DMS153 (cell line): ENCODE data around the gene BDKRB2.

Experiments used
- DNase-seq: peaks from one replicate; lab custom pipeline; 2025; lab: John Stamatoyannopoulos, UW

BDKRB2 gene

DNA sequence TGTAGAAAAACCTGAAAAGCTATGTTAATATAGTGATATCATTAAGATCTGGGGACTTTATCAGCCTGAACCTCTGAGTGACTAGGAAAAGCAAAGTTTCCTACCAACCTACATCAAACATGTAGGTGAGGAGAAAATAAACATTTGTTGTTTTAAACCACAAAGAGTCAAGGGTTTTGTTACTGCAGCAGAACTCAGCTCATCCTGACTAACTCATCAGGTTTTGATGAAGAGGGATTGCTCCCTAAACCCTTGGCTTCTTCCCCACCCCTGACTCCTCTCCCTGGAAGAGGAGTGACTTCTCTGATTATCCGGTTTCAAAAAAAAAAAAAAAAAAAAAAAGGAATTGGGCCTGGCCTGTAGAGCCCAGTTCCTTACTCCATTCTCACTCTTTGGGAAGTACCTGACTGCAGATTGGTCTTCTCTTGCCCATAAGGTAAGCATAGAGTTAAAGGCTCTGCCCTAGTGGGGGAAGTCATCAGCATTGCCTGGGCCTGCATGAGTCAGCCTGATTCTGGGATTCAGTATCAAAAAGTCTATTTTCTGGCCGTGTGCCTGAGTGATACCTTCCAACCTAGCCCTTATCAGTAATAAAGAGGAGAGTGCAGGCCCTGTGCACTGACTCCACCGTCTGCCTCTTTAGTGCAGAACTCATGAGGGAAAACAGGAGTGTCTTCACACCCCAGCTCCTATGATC, 68.3 kb downstream of the BDKRB2 start:
- DNase-seq = no peak

DNA sequence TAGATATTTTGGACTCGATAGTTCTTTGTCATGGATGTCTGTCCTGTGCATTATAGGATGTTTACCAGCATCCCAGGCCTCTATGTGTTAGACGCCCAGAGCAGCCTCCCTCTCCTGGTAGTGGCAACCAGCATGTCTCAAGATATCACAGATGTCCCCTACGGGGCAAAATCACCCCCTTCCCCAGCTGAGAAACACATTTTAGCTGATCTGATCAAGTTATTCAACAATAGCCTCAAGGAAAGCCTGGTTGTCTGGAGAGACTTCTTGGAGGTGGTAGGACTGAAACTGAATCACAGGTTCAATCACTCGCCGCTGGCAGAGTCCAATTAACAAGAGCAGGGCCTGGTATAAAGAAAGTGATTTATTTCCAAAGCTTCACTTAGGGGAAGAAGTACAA, 69.0 kb downstream of the BDKRB2 start:
- DNase-seq = no peak

- no peak for DNase-seq
Measured at GRCh38 chr14:96274122-96274521, 69.5 kb downstream of the BDKRB2 start.

DNA sequence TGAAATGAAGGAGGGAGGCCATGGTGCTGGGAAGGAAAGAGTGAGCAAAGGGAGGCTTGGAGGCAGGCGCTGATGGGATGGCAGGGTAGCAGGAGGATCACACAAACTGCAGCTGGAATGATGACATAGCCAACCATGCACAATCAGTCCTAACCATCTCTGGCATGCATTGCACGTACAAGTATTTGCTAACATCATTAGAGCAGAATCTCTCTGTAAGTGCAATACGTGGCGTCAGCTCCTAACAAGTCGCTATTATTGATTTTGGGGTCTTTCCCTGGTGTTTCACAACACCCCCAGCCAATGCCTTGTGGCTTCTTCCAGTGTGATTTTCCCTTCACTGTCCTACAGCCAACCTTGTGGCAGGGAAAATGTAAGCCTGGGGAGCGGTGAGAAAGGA, 69.9 kb downstream of the BDKRB2 start:
- no peak for DNase-seq

GRCh38 chr14:96275177-96276112, 70.8 kb downstream of the BDKRB2 start:
- peak; percentile 18 for DNase-seq

DNA sequence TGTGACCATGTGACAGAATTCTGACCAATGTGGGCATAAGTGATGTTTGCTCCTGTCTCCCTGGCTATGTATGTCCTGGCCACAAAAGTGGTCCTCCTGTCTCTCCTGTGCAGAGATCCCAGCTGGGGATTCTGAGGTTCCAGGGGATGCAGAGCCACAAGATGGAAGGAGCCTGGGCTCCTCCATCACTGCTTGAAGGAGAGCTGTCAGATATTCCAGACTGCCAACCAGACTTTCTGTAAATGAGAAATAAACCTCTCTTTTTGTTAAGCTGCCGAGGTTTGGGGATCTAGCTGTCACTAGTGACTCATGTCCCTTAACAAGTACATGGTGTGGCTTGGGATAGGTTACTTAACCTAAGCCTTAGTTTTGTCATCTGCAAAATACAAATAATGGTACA, 73.3 kb downstream of the BDKRB2 start:
- DNase-seq = no peak

DNA sequence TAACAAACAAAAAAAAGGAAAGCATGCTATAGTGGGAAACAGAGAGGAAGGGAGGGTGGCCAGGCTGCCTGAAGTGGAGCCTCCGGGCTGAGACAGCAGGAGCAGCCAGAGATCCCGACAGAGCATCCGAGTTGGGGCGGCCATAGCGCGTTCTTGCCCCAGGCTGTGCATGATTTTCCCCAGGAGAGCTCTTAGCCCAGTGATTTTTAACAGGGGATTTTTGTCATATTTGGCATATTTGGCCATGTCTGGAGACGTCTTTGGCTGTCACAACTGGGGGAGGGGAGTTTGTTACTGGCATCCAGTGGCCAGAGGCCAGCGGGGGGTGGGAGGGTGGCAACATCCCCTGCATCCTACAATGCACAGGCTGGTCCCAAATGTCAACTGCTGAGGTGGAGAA, 74.9 kb downstream of the BDKRB2 start:
- DNase-seq = no peak

GRCh38 chr14:96280104-96280503, 75.5 kb downstream of the BDKRB2 start:
- no peak for DNase-seq

DNA sequence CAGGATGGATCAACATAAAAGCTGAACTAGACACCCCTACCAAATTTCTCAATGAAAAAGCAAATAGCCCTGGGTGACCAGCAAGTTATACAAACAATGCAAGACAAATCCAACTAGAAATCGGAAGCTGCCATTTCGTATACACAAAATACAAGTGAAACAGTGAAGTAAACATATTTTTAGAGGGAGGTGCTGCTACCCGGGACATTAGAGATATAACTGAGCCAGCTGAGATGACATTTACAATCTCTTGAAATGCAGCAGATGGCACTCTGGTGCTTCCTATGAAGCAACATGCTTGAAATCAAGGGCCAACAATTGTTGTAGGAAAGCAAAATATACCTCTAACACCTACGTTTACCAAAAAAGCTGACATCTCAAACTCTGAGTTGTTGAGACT, 76.8 kb downstream of the BDKRB2 start:
- DNase-seq = no peak

GRCh38 chr14:96284008-96284407, 79.4 kb downstream of the BDKRB2 start:
- DNase-seq = no peak

DNA sequence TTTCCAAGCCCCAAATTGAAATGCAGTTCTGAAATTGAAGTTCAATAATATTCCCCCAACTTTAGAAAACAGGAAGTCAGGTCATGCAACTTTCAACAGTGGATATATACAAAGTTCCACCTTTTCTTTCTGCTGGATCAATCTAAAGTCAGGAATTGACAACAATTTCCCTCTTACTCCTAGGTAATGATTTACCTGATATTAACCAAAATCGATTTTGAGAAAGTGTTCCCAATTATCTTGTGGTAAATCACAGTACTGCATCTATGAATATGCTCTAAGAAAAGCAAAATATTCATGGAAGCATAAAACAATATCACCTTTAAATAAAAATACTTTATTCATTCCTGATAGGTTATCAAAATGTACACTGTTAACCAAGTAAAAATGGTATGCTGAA, 79.8 kb downstream of the BDKRB2 start:
- no peak for DNase-seq

- no peak for DNase-seq
Measured at GRCh38 chr14:96285667-96286066, 81.0 kb downstream of the BDKRB2 start.

DNA sequence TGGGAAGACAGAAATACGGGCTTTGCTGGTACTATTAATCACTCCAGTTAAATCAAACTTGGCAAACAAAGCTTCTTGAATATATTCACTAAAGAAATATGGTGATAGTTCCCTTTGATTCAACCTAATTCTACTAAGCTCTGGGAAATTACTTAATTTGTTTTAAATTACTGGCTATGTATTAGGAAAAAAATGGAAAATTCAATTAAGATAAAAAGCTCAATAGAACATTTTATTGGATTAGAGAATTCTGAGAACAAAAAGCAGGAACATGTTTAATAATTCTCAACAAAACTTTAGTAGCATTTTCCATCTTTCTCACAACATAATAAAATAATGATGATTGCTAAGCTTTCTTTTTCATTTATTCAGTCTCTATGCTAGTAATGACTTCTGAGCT, 81.6 kb downstream of the BDKRB2 start:
- no peak for DNase-seq

GRCh38 chr14:96287856-96288255, 83.2 kb downstream of the BDKRB2 start:
- no peak for DNase-seq
